Stimulated activated naive CD8-positive, alpha-beta T cell treated with anti-CD3 and anti-CD28 coated beads, Interleukin-15, Interleukin-2, amounts not matched to agents 100 U/mL and 50 U/mL, for 24 hours (primary cell): ENCODE measurements around the gene TLR6.

ENCODE experiments used
- ATAC-seq: fragments of 150-1000 bp; cut with Tn5 transposase; one replicate; pipeline ENCODE4 v1.10.0; 2021
- DNase-seq: peaks from one replicate; pipeline ENCODE4 v3.0.0; 2021

TLR6 gene

DNA sequence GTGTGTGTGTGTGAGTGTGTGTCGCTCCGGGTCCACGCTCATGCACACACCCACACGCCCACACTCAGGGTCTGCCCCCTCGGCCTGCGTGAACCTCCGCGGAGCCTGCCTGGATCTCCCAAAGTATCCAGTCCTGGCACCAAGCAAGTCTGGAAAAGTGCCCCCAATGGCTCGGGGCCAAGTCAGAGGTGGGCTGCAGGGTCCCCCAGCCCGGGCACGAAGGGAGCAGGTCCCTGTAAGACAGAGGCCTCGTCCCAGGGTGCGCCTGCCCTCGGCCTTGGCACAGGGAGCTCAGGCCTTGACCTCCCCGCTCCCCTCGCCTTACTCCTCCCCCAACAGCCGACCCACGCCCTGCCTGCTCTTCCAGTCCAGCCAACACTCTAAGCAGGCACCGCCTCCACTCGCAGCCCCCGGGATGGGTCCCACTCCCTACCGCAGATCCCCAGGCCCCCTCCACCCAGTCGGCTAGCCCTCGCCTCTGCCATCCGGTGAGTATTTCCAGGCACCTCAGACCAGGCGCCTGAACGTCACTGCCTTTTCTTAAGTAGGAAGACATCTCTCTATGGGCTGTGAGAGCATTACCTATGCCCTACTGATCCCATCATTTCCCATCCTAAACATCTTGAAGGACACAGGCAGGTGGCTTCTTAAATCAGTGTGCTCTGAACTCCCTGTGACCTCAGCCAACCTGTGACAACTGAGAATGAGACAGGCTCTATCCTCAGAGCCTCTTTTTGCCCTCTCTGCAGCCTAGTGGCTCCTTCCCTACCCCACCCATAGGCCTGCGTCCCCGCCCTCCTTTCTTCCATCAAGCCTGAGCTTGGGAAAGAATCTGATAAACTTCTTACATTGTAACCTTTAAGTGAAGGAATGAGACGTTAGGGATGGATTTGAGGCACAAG, 11.7 kb upstream of the TLR6 start:
- peak; percentile 12 for ATAC-seq
- DNase-seq: no peak

GRCh38 chr4:38867478-38868058, 11.0 kb upstream of the TLR6 start, which contains the start of gene FAM114A1:
Gene FAM114A1 (plus strand): TSS chr4:38867806. CDS start chr4:38878079, 10,273 bp downstream.
- peak; percentile 51 for DNase-seq
- peak; percentile 75 for ATAC-seq

DNA sequence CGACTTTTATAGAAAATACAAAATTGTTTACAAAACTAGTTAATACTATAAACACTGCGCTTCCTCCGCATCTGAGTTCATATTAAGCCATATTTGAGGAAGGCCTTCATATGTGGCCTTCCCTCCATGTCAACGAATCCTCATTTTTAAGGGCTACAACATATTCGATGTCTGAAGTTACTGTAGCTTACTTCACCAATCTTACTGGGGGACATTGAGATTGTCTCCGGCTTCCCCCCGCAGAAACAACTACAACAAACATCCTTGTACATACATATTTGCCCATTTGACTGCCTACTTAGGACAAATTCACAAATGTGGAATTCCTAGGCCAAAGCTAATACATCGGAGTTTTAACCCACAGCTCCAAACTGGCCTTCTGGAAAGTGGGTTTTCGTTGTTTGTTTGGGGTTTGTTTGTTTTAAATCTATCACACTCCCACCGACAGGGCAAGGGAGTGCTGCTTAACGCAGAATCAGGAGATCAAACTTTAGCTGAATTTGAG, 10.4 kb upstream of the TLR6 start:
- ATAC-seq (no peak), DNase-seq (no peak)

DNA sequence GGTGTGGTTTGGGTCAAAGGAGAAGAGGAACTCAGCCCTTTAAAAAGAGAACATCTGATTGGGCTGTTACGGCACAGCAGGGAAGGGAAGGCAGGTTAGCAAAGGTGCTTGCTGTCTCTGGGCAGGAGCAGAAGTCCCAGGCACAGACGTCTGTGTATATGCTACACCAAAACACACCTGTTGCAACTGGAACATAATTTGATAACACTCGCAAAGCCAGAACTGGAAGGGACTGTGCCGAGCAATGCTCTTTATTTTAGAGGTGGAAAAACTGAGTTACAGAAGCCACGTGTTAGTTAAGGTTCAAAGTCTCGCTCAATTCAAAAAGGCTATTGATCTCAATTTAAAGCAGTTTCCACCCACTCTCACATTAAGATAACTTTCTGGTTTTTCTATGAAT, 8.8 kb upstream of the TLR6 start:
- ATAC-seq: peak; percentile 38

DNA sequence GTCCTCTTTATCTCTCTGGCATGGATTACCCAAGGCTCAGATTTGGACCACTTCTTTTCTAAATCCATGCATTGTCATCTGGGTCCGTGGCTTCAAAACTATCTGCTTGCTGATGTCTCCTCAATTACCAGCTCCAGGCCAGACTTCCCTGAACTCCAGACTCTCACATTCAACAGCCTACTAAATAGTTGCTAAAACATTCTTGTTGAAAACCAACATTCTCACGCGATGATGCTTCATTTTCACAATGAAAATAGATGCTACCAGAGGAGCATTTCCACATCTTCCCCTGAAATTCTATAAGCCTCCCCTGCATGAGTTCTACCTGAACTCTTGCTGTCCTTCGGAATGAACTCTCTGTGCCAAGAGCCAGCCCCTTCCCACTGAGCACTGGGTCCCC, 5.2 kb upstream of the TLR6 start:
- ATAC-seq (no peak), DNase-seq (no peak)

More for the DNA sequence above, 8.8 kb upstream of the TLR6 start:
- DNase-seq: no peak

DNA sequence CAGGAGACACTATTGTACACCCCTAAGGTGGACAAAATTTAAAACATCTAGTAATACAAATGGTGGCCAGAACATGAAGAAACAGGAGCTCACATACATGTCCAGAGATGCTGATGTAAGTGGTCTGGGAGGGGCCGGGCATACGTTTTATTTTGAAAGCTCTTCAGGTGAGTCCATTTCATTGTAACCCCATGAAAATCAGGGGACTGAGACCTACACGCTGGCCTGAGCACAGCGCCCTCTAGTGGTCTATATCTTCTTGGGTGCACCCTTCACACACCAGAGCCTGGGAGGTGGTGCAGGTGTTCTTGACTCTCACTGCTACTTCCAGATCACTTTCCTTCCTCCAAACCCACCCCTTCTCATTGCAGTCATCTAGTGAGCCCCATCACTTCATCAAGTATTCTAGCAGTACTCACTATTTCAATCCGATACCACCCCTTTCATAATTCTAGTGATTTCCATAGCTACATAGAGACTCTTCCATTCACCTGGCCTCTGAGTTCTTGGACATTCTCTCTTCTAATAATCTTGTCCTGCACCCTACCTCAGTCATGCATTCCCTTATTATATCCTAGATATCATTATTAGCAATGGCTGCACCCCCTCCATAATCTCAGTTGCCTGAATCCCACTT, 4.3 kb upstream of the TLR6 start:
- ATAC-seq: no peak
- peak; percentile 64 for DNase-seq

DNA sequence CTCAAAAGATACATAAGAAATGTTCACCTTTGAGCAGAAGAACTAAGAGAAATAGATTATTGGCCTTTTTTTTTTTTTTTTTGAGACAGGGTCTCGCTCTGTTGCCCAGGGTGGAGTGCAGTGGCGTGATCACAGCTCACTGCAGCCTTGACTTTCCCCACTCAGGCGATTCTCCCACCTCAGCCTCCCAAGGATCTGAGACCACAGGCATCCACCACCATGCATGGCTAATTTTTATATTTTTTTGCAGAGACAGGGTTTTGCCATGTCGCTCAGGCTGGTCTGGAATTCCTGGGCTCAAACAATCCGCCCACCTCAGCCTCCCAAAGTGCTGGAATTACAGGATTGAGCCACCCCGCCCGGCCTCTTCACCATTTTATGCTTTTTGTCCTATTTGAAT, 2.9 kb upstream of the TLR6 start:
- DNase-seq: no peak
- no peak for ATAC-seq

- no peak for DNase-seq
- ATAC-seq: no peak
Measured at GRCh38 chr4:38858097-38858420, 1.4 kb upstream of the TLR6 start.

GRCh38 chr4:38857354-38858096, 908 bp upstream of the TLR6 start:
- ATAC-seq (peak; percentile 90), DNase-seq (peak; percentile 52)

DNA sequence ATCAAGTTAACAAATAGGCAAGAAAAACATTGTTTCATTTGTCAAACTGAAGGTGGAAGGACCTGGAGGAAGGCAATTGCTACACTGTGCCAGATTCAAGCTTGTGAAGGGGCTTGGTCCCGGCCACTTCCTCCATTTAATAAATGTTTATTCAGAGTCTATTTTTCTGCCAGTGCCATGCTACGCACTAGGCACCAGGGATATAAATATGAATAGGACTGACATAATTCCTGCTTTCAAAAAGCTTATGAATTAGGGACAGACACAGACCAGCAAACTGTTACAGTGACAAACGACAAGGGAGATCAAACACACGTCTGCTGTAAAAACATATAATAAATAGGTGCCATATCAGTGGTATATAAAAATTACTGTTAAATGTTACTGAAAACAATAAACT, 571 bp downstream of the TLR6 start:
- no peak for ATAC-seq
- DNase-seq: no peak

- DNase-seq (no peak), ATAC-seq (no peak)
Measured at GRCh38 chr4:38855466-38855865, 1.2 kb downstream of the TLR6 start.

DNA sequence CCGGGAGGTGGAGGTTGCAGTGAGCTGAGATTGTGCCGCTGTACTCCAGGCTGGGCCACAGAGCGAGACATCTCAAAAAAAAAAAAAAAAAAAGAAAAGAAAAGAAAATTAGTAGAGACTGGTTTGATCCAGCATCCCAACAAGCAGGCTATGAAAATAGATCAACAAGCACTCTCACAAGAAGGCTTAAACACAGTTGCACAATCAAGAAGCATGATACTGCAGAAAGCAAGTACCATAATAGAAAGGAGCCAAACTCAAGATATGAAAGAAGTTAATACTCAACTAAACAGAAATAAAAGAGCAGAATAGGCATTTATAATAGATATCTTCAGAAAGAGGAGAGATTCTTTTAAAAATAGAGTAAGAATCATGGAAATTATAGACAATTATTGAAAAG, 10.6 kb downstream of the TLR6 start:
- ATAC-seq (no peak), DNase-seq (no peak)

GRCh38 chr4:38842994-38843393, 13.6 kb downstream of the TLR6 start:
- ATAC-seq (no peak), DNase-seq (no peak)

DNA sequence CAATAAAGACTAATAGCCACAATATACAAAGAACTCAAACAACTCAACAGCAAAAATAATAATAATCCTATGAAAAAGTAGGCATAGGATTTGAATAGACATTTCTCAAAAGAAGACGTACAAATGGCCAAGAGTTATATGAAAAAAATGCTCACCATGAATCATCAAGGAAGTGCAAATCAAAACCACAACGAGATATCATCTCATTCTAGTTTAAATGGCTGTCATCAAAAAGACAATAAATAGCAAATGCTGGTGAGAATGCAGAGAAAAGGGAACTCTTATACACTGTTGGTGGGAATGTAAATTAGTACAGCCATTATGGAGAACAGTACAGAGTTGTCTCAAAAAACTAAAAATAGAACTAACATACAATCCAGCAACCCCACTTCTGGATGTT, 18.8 kb downstream of the TLR6 start:
- no peak for DNase-seq
- ATAC-seq: no peak

DNA sequence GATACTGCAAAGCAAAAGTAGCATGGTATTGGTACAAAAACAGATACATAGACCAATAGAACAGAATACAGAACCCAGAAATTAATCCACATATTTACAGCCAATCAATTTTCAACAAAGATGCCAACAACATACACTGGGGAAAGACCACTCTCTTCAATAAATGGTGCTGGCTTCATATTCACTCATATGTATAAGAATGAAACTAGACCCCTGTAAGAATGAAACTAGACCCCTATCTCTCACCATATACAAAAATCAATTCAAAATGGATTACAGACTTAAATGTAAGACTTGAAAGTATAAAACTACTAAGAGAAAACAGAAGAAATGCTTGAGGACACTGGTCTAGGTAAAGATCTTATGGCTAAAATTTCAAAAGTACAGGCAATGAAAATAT, 19.3 kb downstream of the TLR6 start:
- DNase-seq (no peak), ATAC-seq (no peak)

GRCh38 chr4:38834570-38834969, 22.0 kb downstream of the TLR6 start:
- ATAC-seq (no peak), DNase-seq (no peak)

DNA sequence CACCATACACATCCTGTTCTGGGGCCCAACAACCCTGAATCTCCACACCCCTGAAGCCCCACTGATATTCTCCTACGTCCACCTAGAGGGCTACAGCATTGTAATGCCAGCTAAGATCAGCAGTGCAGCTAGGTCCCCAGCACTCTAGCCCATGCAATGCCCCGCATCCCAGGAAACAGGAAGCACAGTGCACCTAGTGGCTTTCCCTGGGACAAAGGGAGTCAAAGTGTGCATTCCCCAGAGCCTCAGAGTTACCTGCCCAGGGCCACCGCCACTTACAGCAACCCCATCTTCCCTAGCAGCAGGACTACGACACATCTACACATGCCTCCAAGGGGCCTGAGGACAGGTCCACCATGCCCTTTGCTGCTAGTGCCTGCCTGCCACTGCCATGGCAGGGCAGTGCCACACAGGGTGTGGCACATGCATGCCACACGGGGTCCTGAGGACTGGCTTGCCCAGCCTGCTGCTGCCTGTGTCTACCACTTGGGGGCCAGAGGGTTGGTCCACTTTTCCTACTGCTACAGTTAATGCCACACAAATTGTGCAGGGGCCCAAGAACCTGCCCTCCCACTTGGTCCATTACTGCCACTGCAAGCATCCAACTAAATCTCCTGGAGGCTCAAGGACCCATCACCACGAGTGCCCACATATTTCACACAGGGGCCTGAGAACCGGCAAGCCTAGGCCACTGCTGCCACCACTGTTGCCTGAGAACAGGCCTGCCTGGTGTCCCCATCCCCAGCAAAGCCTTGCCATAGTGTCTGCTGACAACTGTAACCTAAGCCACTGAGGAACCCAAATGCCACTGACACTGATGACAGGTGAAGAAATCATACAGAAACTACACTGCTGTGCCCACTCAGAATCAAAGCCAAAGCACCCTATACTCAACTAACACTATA, 23.7 kb downstream of the TLR6 start:
- no peak for ATAC-seq
- DNase-seq: no peak

DNA sequence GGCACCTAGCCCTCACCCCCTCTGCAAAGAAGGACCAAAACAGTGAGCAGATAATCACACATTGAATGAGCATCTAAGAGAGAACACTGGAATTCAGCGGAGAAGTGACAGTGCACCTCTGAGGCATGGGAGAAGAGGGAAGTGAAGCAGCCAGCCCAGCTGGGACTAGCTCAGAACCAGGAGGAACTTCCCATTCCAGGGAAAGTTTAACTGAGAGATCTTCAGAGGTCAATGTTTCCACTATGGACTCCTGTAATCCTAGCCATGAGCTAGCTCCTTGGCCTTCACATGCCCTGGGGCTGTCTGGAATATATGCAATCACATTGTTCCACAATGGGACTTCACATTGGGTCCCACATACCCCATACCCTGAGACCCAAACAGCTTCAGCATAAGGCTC, 24.4 kb downstream of the TLR6 start:
- DNase-seq (no peak), ATAC-seq (no peak)

GRCh38 chr4:38831653-38832052, 25.0 kb downstream of the TLR6 start:
- DNase-seq (no peak), ATAC-seq (no peak)

- no peak for DNase-seq
- no peak for ATAC-seq
Measured at GRCh38 chr4:38829237-38829636, 27.4 kb downstream of the TLR6 start.

DNA sequence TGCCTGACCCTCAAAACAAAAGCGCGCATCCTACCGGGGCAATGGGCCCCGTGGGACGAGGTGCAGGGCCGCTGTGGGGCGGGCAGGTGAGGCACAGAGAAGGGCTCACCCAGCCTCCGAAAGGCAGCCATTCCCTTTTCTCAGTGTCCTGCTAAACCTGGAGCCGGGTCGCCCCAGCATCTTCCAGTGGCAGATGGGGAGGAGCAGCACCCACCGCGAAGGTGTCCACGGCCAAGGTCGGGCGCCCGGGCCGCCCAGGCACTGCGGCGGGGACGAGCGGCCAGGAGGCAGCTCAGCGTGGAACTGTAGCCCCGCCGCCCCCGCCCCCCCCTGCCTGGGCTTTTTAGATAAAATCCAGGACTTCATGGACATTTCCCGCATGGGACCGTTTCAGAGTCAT, 32.9 kb downstream of the TLR6 start:
- ATAC-seq: no peak

More for the DNA sequence above, 32.9 kb downstream of the TLR6 start:
- DNase-seq: no peak
